A673 (cell line): ENCODE data around the gene TCP11. TPM values are rescaled to one million over a fixed set of nuclear protein-coding genes. Genes with fewer than 3 reads are reported as not detected.

Experiments
- BruUV-seq: library from RNA; stranded (reverse); fragments of 400-500 nt; replicated peaks from 2 replicates; lab custom pipeline; 2021; lab: Mats Ljungman, UMichigan
- CTCF ChIA-PET: fragments of 300-600 bp; sonication (Branson Sonifier 250); formaldehyde crosslinking; loops from one replicate; lab custom pipeline; 2022; ENCODE audit warnings: antibody characterized with exemption; lab: Charles Lee
- POLR2A ChIA-PET: fragments of 300-600 bp; sonication (Branson Sonifier 250); formaldehyde crosslinking; loops from one replicate; lab custom pipeline; 2022; ENCODE audit warnings: antibody characterized with exemption; ENCODE audit not compliant: low non-redundant PET; lab: Charles Lee
- DNase-seq: peaks from one replicate; pipeline ENCODE4 v3.0.0-alpha.2; 2015; ENCODE audit warnings: low spot score
- H3K27ac ChIP-seq: fragments of 200-600 bp; sonication (generic); 2 replicates; pipeline ENCODE4 v1.5.1; 2016; ENCODE audit warnings: mixed run types, low read depth, mild to moderate bottlenecking, mixed read lengths, antibody characterized with exemption, low read length; ENCODE audit not compliant: poor library complexity, severe bottlenecking
- H3K27me3 ChIP-seq: fragments of 200-600 bp; sonication (generic); replicated peaks from 2 replicates; pipeline ENCODE4 v1.6.1; 2017; ENCODE audit warnings: mixed run types, low read depth, mild to moderate bottlenecking, mixed read lengths, antibody characterized with exemption, low read length; ENCODE audit not compliant: insufficient read depth, poor library complexity
- H3K36me3 ChIP-seq: fragments of 200-600 bp; sonication (generic); 2 replicates; pipeline ENCODE4 v1.6.1; 2016; ENCODE audit warnings: mixed run types, mild to moderate bottlenecking, mixed read lengths, antibody characterized with exemption, low read length; ENCODE audit not compliant: insufficient read depth, poor library complexity, severe bottlenecking
- H3K4me1 ChIP-seq: fragments of 200-600 bp; sonication (generic); 2 replicates; pipeline ENCODE4 v1.6.1; 2017; ENCODE audit warnings: mixed run types, mild to moderate bottlenecking, mixed read lengths, antibody characterized with exemption, low read length; ENCODE audit not compliant: insufficient read depth, poor library complexity, severe bottlenecking
- H3K4me3 ChIP-seq: fragments of 200-600 bp; sonication (generic); 2 replicates; pipeline ENCODE4 v1.5.1; 2016; ENCODE audit warnings: low read depth, mixed run types, mild to moderate bottlenecking, mixed read lengths, low read length; ENCODE audit not compliant: poor library complexity, severe bottlenecking
- H3K9me3 ChIP-seq: fragments of 200-600 bp; sonication (generic); 2 replicates; pipeline ENCODE4 v1.6.1; 2016; ENCODE audit warnings: mixed run types, low read depth, mild to moderate bottlenecking, mixed read lengths, antibody characterized with exemption, low read length; ENCODE audit not compliant: poor library complexity, severe bottlenecking
- CTCF ChIP-seq: fragments of 300-800, 200-600 bp; sonication (generic); conservative IDR thresholded peaks from 2 replicates; pipeline ENCODE4 v1.5.1; 2017; ENCODE audit warnings: low read depth, mild to moderate bottlenecking, antibody characterized with exemption, low read length, moderate library complexity, mixed read lengths
- EZH2 ChIP-seq: fragments of 200-600 bp; sonication (generic); IDR thresholded peaks from 2 replicates; pipeline ENCODE4 v1.6.1; 2017; ENCODE audit warnings: borderline replicate concordance, low read depth, mild to moderate bottlenecking, mixed read lengths, antibody characterized with exemption, low read length; ENCODE audit not compliant: poor library complexity, severe bottlenecking
- intact Hi-C: fragments of 100-400 bp; cut with micrococcal nuclease; formaldehyde crosslinking; loops from one replicate; pipeline ENCODE4 v1.10.0; 2022; ENCODE audit not compliant: unreplicated experiment
- total RNA-seq: library from RNA; stranded (reverse); gene quantifications from 2 replicates; pipeline ENCODE4 v1.2.3, GENCODE V29; 2021

TCP11 gene
- total RNA-seq, 1 experiment from 2014 or later = not detected

GRCh38 chr6:35178932-35179832 lies 38.0 kb upstream of the TCP11 start:
- H3K27me3 ChIP-seq = no peaks in the 10 kb centered on the region
- TF ChIP-seq CTCF (no peak), EZH2 (no peak)
- DNase-seq = no peak
- no TSS peak for BruUV-seq
- no peak overlapping the region for H3K4me3 ChIP-seq
- POLR2A ChIA-PET = no interaction called here
- no peak overlapping the region for H3K27ac ChIP-seq
- H3K36me3 ChIP-seq = no peaks in the 10 kb centered on the region
- H3K9me3 ChIP-seq = no peaks in the 10 kb centered on the region
- intact Hi-C loops = no loop called here
- H3K4me1 ChIP-seq = peaks cover 10% of the 10 kb centered on the region
- CTCF ChIA-PET = interaction anchor here (0.5 to 0.7 kb wide), 2 partner anchors 192 to 1367 kb away, joined by 3 read pairs; no protein-coding TSS in a partner anchor

- POLR2A ChIA-PET = interaction anchor here (0.6 kb wide), 1 partner anchor 1886 kb away, joined by 3 read pairs; no protein-coding TSS in a partner anchor
- peaks cover 10% of the 10 kb centered on the region for H3K4me1 ChIP-seq
- intact Hi-C loops = no loop called here
- no peaks in the 10 kb centered on the region for H3K27me3 ChIP-seq
- TF ChIP-seq CTCF = no peak
- no peak for TF ChIP-seq EZH2
- H3K27ac ChIP-seq = no peak overlapping the region
- CTCF ChIA-PET = no interaction called here
- H3K9me3 ChIP-seq = no peaks in the 10 kb centered on the region
- BruUV-seq = no TSS peak
- H3K4me3 ChIP-seq = no peak overlapping the region
- no peaks in the 10 kb centered on the region for H3K36me3 ChIP-seq
- no peak for DNase-seq
Measured at GRCh38 chr6:35178012-35178411, 36.9 kb upstream of the TCP11 start.

- no peaks in the 10 kb centered on the region for H3K36me3 ChIP-seq
- TF ChIP-seq CTCF (no peak), EZH2 (no peak)
- no peaks in the 10 kb centered on the region for H3K27me3 ChIP-seq
- BruUV-seq = no TSS peak
- no peak for DNase-seq
- H3K4me3 ChIP-seq = no peak overlapping the region
- POLR2A ChIA-PET = interaction anchor here (0.6 kb wide), 1 partner anchor 1887 kb away, joined by 3 read pairs; no protein-coding TSS in a partner anchor
- H3K27ac ChIP-seq = no peak overlapping the region
- H3K4me1 ChIP-seq = peaks cover 10% of the 10 kb centered on the region
- no peaks in the 10 kb centered on the region for H3K9me3 ChIP-seq
- CTCF ChIA-PET = no interaction called here
- intact Hi-C loops = no loop called here
Measured at GRCh38 chr6:35177596-35177995, 36.5 kb upstream of the TCP11 start.
